ENCODE data around the gene VSTM2B.

The VSTM2B gene

DNA sequence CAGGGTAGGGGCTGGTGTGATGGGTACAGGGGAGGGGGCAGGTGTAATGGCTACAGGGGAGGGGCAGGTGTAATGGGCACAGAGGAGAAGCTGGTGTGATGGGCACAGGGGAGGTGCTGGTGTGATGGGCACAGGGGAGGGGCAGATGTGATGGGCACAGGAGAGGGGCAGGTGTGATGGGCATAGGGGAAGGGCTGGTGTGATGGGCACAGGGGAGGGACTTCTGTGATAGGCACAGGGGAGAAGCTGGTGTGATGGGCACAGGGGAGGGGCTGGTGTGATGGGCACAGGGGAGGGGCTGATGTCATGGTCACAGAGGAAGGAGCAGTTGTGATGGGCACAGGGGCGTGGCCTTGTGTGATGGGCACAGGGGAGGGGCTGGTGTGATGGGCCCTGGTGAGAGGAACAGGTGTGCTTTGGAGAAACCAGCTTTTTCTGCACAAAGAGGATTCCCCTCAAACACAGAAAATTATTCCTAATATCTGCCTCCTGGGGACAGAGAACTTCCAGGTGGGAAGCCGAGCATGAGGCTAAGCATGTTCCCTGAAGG lies 41.6 kb downstream of the VSTM2B start:
- TF ChIP-seq TAF1 (IDR thresholded peaks at IDR 0.05; ENCODE audit: borderline replicate concordance, insufficient read depth, low read length) (no peak), SIN3A (IDR thresholded peaks at IDR 0.05; ENCODE audit: borderline replicate concordance, insufficient read depth, low read length) (no peak), FOXP2 (optimal IDR thresholded peaks at IDR 0.05; ENCODE audit: borderline replicate concordance, extremely low read depth, extremely low read length, insufficient read depth) (no peak)

GRCh38 chr19:29568036-29569025 lies 42.5 kb downstream of the VSTM2B start:
- TF ChIP-seq TAF1 (IDR thresholded peaks at IDR 0.05; ENCODE audit: borderline replicate concordance, insufficient read depth, low read length) (no peak), SIN3A (IDR thresholded peaks at IDR 0.05; ENCODE audit: borderline replicate concordance, insufficient read depth, low read length) (no peak), POLR2AphosphoS5 (IDR thresholded peaks at IDR 0.05; ENCODE audit: low read depth, low read length) (no peak), FOXP2 (optimal IDR thresholded peaks at IDR 0.05; ENCODE audit: borderline replicate concordance, extremely low read depth, extremely low read length, insufficient read depth) (no peak)
- TF ChIP-seq, protein P1, sequence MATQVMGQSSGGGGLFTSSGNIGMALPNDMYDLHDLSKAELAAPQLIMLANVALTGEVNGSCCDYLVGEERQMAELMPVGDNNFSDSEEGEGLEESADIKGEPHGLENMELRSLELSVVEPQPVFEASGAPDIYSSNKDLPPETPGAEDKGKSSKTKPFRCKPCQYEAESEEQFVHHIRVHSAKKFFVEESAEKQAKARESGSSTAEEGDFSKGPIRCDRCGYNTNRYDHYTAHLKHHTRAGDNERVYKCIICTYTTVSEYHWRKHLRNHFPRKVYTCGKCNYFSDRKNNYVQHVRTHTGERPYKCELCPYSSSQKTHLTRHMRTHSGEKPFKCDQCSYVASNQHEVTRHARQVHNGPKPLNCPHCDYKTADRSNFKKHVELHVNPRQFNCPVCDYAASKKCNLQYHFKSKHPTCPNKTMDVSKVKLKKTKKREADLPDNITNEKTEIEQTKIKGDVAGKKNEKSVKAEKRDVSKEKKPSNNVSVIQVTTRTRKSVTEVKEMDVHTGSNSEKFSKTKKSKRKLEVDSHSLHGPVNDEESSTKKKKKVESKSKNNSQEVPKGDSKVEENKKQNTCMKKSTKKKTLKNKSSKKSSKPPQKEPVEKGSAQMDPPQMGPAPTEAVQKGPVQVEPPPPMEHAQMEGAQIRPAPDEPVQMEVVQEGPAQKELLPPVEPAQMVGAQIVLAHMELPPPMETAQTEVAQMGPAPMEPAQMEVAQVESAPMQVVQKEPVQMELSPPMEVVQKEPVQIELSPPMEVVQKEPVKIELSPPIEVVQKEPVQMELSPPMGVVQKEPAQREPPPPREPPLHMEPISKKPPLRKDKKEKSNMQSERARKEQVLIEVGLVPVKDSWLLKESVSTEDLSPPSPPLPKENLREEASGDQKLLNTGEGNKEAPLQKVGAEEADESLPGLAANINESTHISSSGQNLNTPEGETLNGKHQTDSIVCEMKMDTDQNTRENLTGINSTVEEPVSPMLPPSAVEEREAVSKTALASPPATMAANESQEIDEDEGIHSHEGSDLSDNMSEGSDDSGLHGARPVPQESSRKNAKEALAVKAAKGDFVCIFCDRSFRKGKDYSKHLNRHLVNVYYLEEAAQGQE (IDR thresholded peaks at IDR 0.05; ENCODE audit: insufficient read depth in 1 of 2, low read depth in 2 of 2, low read length in 2 of 2): no peak

GRCh38 chr19:29569038-29569911 lies 43.5 kb downstream of the VSTM2B start:
- TF ChIP-seq FOXP2 (optimal IDR thresholded peaks at IDR 0.05; ENCODE audit: borderline replicate concordance, extremely low read depth, extremely low read length, insufficient read depth) (no peak), SIN3A (IDR thresholded peaks at IDR 0.05; ENCODE audit: borderline replicate concordance, insufficient read depth, low read length) (no peak), TAF1 (IDR thresholded peaks at IDR 0.05; ENCODE audit: borderline replicate concordance, insufficient read depth, low read length) (no peak), POLR2AphosphoS5 (IDR thresholded peaks at IDR 0.05; ENCODE audit: low read depth, low read length) (no peak)
- TF ChIP-seq, protein P1 (IDR thresholded peaks at IDR 0.05; ENCODE audit: insufficient read depth in 1 of 2, low read depth in 2 of 2, low read length in 2 of 2): no peak

DNA sequence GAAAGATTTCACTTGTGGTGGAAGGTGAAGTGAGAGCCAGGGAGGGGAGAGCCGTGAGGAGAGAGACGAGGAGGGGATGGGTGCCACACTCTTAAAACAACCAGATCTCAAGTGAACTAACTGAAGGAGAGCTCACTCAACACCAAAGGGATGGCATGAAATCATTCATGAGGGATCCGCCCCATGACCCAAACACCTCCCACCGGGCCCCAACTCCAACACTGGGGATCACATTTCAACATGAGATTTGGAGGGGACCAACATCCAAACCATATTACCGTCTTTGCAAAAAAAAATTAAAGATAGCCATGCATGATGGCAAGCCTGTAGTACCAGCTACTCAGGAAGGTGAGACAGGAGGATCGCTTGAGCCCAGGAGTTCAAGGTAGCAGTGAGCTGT lies 45.4 kb downstream of the VSTM2B start:
- TF ChIP-seq POLR2AphosphoS5 (IDR thresholded peaks at IDR 0.05; ENCODE audit: low read depth, low read length): no peak
- TF ChIP-seq TAF1 (IDR thresholded peaks at IDR 0.05; ENCODE audit: borderline replicate concordance, insufficient read depth, low read length): no peak
- no peak for TF ChIP-seq FOXP2 (optimal IDR thresholded peaks at IDR 0.05; ENCODE audit: borderline replicate concordance, extremely low read depth, extremely low read length, insufficient read depth)
- TF ChIP-seq SIN3A (IDR thresholded peaks at IDR 0.05; ENCODE audit: borderline replicate concordance, insufficient read depth, low read length): no peak
- TF ChIP-seq, protein P1 (IDR thresholded peaks at IDR 0.05; ENCODE audit: insufficient read depth in 1 of 2, low read depth in 2 of 2, low read length in 2 of 2): no peak

- TF ChIP-seq, protein P1 (IDR thresholded peaks at IDR 0.05; ENCODE audit: insufficient read depth in 1 of 2, low read depth in 2 of 2, low read length in 2 of 2): no peak
- TF ChIP-seq TAF1 (IDR thresholded peaks at IDR 0.05; ENCODE audit: borderline replicate concordance, insufficient read depth, low read length) (no peak), SIN3A (IDR thresholded peaks at IDR 0.05; ENCODE audit: borderline replicate concordance, insufficient read depth, low read length) (no peak), POLR2AphosphoS5 (IDR thresholded peaks at IDR 0.05; ENCODE audit: low read depth, low read length) (no peak), FOXP2 (optimal IDR thresholded peaks at IDR 0.05; ENCODE audit: borderline replicate concordance, extremely low read depth, extremely low read length, insufficient read depth) (no peak)
These were observed 47.7 kb downstream of the VSTM2B start for GRCh38 chr19:29573486-29573885.
